ENCODE measurements around the gene GMDS.

DNA sequence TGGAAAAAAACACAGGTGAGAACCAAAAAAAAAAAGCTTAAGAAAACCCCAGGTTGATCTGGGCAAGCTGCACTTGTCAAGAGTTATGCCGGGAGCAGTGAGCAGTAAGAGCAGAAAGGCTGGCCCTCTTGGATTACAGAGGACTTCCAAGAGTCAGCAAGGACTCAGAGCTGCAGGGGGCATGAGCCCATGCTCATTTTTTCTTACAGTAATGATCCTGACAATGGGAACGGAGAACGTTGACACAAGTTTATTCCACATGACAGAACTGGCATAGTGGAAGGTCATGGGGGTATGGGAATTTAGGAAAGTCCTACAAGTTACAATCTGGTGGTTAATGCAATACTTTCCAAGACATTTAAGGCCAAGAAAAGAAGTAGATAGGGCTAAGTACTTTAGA, 256.6 kb downstream of the GMDS start:
- TF ChIP-seq, protein P1, sequence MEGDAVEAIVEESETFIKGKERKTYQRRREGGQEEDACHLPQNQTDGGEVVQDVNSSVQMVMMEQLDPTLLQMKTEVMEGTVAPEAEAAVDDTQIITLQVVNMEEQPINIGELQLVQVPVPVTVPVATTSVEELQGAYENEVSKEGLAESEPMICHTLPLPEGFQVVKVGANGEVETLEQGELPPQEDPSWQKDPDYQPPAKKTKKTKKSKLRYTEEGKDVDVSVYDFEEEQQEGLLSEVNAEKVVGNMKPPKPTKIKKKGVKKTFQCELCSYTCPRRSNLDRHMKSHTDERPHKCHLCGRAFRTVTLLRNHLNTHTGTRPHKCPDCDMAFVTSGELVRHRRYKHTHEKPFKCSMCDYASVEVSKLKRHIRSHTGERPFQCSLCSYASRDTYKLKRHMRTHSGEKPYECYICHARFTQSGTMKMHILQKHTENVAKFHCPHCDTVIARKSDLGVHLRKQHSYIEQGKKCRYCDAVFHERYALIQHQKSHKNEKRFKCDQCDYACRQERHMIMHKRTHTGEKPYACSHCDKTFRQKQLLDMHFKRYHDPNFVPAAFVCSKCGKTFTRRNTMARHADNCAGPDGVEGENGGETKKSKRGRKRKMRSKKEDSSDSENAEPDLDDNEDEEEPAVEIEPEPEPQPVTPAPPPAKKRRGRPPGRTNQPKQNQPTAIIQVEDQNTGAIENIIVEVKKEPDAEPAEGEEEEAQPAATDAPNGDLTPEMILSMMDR (IDR thresholded peaks at IDR 0.05; ENCODE audit: borderline replicate concordance, extremely low read depth, low read length, poor library complexity, severe bottlenecking) = no peak
- no peak for TF ChIP-seq EZH2 (IDR thresholded peaks at IDR 0.05; ENCODE audit: borderline replicate concordance, low read depth, low read length, severe bottlenecking)

Data from DND-41 (cell line).